HG02763 (cell line): ENCODE results near the gene MSANTD7.
"Not testable (repeated sequence)": the region's sequence is repeated elsewhere in the genome, so short reads cannot be mapped to it uniquely, and the experiment has no call there.

Source experiments
- ATAC-seq: cut with Tn5 transposase; IDR thresholded peaks from one replicate; pipeline ENCODE4 v1.9.1; 2021; ENCODE audit warnings: mild to moderate bottlenecking, moderate library complexity; ENCODE audit not compliant: unreplicated experiment

The MSANTD7 gene, protein sequence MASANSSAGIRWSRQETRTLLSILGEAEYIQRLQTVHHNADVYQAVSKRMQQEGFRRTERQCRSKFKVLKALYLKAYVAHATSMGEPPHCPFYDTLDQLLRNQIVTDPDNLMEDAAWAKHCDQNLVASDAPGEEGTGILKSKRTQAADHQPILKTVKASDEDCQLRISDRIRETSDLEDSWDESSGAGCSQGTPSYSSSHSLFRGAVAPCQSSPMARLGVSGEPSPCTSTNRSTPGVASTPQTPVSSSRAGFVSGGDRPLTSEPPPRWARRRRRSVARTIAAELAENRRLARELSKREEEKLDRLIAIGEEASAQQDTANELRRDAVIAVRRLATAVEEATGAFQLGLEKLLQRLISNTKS

DNA sequence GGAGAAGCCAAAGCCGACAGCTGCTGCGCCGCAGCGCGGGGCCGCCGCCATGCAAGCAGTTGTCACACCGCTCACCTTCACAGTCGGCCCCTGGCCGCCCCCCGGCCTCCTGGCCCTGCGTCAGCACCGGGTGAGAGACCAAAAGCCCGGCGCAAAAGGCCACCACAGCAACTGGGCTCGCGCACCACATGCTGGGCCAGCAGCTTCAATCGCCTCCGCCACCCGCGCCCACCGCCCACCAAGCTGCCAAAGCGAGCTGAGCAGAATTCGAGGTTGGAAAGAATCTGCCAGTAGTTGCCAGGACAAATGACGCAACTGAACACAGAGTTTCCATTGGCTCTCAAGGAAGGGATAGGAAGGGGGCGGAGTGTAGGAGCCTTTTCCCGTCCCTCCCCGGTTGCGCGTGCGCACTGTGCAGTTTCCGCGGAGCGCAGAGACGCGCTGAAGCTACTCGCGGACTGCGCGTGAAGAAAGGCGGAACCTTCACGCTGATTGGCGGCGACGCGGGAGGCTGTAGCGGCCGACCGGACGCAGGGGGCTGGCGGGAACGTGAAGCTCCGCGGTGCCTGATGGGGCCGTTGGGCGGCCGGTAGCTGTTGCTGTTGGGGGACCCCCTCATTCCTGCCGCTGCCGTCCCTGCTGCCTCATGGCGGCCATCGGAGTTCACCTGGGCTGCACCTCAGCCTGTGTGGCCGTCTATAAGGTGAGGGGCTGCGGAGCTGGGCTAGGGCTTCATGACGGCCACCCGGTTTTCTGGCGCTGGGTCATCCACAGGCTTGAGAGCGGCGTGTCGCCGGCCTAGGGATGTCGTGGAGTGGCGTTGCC, at the start of gene MSANTD7, which contains the start of the genes CDNF and HSPA14:
Gene MSANTD7, plus strand, starts transcription at position 550 of the 825 bp plus-strand sequence. CDS start 3,979 bp downstream, outside the sequence.
Gene CDNF, minus strand, starts transcription at position 281 of the 825 bp plus-strand sequence. Its CDS starts 91 bp downstream, at position 190.
Gene HSPA14, plus strand, starts transcription at position 550 of the 825 bp plus-strand sequence. Its CDS starts 97 bp downstream, at position 647.
- ATAC-seq, result peak; percentile 92

DNA sequence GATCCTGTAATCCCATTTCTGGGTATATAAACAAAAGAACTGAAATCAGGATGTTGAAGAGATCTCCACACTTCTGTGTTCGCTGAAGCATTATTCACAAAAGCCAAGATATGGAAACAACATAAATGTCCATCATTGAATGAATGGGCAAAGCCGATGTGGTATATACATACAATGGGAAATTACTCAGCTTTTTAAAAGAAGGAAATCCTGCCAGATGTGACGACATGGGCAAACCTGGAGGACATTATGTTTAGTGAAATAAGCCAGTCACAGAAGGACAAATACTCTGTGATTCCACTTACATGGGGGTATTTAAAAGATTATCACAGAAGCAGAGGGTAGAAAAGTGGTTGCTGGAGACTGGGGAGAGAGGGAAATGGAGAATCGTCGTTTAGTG, 39.5 kb upstream of the MSANTD7 start:
- no peak for ATAC-seq

DNA sequence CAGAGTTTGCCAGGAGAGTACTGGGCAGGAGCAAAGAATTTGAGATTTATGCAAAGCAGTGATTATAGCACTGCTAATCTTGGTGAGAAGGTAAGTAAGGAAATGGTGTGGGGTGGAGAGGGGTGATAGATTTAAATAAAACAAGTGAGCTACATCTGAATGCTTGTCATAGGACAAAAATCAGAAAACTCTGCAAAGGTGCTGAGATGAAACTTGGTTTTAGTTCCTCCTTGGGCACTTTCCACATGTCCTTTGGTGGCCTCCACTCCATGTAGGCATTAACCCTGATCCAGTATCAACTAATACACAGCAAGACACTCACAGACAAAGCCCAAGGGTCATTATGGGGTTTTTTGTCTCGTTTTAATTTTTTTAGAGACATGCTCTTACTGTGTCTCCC, 37.7 kb upstream of the MSANTD7 start:
- ATAC-seq, result no peak

- no peak for ATAC-seq
Observed at GRCh38 chr10:14801723-14802122, 36.4 kb upstream of the MSANTD7 start.

DNA sequence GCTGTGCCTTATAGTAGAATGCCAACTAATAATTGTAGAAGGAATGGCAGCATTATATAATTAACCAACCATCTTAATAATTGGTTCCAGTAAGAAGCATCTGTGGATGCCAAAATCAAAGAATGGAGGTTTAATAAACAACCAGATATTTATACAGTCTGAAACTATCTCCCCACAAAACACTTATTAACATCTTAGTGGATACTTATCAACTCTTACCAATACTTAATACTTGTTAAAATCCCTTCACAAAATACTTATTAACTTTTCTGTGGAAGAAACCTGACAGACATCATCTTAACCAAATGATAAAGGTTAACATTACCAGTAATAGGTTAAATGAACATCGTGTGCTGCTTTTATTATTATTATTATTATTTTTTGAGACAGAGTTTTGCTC, 34.3 kb upstream of the MSANTD7 start:
- no peak for ATAC-seq

GRCh38 chr10:14806318-14806717, 31.8 kb upstream of the MSANTD7 start:
- ATAC-seq, result no peak

DNA sequence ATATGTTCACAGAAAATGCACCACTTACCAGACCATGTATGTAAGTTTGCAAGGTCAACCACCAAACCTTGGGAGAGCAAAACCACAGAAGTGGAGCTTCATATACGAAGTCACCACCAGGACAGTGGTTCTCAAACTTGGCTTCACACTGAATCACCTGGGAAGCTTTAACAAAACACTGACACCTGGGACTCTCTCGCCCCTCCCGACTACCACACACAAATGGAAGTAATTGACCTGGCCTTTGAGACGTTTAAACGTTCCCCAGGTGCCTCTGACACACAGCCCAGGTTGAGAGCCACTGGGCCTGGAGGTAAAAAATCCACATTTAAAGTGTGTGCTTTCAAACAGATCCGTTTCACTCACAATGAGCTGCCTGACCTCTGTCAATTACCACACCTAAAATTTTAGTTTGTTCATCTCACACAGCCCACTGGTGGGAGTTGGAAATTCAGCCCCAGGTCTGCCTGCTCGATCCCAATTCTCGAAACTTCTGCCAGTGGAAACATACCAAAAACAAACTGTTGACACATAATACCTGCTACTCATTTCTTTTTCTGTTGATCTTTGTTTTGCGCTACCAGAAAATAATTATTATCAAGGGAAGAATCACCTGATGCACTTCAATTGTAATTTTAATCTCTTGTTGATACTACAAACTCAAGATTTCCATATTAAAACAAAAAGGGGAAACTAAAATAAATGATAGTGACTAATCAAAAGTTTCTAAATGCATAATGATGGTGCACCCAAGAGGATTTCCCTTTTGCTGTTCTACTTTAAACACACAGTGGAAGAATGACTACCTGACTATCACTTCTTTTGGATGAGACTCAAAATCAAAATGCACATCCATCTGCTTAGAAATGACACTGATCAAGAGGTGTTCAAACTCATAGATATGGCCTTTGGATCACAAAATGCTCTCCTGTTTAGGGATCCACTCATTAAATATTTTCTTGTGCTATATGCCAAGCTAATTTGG, 26.8 kb upstream of the MSANTD7 start:
- ATAC-seq, result no peak

GRCh38 chr10:14812271-14812670, 25.8 kb upstream of the MSANTD7 start:
- no peak for ATAC-seq

DNA sequence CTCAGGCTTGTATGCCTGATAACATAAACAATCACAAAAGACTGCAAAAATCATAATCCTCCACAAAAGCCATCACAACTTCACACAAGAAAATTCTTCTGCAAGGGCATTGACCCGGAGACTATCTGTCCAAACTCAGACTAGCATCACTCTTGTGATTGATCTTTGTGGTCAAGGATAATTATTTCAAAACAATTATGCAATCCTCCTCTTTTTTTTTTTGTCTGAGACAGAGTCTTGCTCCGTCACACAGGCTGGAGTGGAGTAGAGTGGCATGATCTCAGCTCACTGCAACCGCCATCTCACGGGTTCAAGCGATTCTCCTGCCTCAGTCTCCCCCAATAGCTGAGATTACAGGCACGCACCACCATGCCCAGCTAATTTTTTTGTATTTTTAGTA, 22.4 kb upstream of the MSANTD7 start:
- no peak for ATAC-seq

GRCh38 chr10:14816717-14817116, 21.4 kb upstream of the MSANTD7 start:
- ATAC-seq, result not testable (repeated sequence)

- ATAC-seq, result no peak
Observed at GRCh38 chr10:14820010-14820774, 17.9 kb upstream of the MSANTD7 start.

DNA sequence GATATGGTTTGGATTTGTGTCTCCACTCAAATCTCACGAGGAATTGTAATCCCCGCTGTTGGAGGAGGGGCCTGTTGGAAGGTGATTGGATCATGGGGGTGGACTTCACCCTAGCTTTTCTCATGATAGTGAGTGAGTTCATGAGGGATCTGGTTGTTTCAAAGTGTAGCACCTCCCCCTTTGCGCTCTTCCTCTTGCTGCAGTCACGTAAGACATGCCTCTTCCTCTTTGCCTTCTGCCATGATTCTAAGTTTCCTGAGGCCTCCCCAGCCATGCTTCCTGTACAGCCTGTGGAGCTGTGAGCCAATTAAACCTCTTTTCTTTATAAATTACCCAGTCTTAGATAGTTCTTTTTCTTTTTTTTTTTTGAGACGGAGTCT, 17.3 kb upstream of the MSANTD7 start:
- ATAC-seq, result no peak

DNA sequence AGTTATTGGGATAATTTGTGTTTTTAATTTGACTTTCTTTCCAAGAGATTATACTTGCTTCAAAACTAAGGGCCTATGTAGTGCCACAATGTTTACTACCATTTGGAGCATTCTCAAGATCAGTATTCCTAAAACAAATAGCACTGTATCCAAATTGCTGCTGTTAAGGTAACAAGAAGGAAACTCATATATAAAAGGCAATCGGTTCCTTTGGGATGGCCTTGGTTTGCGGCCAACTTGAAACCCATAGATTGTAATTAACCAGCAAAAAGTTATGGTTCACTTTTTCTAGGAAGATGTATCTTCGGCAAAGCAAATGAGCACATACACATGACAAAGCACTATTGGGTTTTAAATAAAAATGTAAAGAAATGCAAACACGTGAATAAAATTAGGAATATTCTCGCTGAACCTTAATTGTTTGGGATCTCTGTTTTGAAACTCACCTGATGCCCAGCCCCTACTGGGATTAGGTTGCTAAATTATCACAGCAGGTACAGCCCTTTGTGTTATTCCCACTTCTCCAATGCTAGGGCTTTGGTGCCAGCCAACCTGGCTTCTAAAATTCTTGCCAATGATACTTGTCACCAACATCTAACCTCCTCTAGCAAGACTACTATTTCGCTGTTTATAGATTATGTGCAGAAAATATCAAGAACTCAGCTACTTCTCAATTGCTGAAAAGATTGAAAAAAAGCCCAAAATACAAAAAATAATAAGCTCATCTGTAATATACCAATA, 16.3 kb upstream of the MSANTD7 start:
- no peak for ATAC-seq

DNA sequence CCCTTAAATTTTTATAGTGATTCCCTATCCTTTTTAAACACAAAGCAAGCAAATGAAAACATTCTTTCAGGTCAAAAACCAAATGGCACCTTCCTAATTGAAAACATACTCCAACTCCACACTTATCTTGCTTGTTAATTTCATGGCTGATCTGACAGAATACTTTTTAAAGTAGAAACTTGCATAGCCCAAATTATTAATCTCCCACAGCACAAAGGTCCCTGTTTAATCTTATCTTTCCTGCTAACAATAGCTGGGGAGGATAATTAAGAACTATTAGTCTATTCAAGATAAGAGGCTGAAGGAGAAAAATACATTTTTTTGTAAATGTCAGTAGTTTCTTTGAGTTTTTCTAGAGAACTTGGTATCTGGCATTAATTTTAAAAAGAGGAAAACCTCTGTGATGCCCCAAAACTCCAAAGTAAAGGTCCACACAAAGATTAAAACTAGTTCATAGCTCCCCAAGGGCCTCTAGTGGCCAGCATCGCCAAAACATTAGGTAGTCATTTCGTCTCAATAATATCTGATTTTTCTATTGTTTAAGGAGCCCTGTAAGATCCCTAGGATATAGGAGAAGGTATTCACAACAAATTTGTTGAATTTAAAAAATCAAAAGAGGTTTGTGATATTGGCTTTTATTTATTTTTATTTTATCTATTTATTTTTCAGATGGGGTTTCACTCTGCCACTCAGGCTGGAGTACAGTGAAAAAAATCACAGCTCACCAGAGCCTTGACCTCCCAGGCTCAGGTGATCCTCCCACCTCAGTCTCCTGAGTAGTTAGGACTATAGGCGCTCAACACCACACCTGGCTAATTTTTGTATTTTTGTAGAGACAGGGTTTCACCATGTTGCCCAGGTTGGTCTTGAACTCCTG, 15.0 kb upstream of the MSANTD7 start:
- no peak for ATAC-seq

DNA sequence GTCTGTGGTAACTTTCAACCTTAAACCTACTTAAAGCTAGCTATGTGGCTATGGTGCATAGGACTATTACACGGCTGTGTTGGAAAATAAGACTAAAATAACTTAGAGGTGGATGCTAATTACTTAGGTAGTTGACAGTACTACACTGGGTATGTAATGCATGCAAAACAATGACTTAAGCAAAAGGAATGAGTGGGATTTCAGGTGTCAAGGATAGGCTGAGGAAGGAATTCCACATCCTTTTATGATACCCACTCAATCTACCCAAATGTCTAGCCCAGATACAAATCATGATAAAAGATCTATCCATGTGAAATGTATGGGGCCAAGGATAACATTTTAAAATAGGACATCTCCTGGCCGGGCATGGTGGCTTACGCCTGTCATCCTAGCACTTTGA, 14.1 kb upstream of the MSANTD7 start:
- ATAC-seq, result no peak

DNA sequence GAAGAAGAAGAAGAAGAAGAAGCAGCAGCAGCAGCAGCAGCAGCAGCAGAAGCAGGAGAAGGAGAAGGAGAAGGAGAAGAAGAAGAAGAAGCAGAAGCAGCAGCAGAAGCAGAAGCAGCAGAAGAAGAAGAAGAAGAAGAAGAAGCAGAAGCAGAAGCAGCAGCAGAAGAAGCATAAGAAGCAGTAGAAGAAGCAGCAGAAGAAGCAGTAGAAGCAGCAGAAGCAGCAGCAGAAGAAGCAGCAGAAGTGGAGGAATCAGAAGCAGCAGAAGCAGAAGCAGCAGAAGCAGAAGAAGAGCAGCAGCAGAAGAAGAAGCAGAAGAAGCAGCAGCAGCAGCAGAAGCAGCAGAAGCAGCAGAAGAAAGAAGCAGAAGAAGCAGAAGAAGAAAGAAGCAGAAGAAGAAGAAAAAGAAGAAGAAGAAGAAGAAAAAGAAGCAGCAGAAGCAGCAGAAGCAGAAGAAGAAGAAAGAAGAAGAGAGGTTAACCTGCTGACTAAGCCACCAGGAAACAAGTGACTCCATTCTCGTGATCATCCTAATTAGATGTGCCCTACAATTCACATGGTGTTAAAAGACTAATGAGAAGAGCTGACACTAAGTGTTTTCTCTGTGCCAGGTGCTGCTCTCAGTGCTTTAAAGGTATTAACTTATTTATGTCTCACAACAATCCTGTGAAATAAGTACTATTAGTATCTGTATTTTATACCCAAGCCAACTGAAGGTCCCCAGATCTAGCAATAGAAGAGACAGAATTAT, 11.9 kb upstream of the MSANTD7 start:
- no peak for ATAC-seq

DNA sequence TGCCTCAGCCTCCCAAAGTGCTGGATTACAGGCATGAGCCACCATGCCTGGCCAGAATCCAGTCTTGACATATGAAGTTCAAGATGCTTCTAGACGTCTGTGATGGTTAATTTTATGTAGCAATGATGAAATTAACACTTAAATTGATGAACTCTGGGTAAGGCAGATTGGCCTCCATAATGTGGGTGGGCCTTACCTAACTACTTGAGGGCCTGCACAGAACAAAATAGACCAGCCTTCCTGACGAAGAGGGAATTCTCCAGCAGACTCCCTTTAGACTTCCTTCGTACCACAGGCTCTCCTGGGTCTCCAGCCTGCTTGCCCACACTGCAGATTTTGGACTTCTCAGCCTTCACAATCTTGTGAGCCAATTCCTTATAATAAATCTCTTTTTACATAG, 5.0 kb upstream of the MSANTD7 start:
- ATAC-seq, result no peak

DNA sequence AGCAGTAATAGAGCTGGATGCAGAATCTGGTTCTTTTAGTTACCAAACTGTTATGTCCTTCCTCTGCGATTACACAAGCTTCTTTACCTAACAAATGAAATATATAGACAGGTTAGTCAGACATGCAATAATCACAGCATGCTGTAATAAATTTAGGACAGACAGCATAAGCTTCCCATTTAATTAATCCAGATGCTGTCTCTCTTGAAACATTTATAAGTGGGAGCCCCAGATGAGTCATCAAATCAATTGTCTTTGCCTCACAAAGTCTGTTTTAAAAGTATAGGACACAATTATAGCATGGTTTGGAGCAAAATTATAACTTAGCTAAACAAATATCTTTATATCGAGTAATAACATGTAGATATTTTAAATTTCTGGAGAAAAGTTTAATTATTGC, 1.9 kb upstream of the MSANTD7 start:
- no peak for ATAC-seq
